ENCODE measurements around the gene TTLL4. TPM values are rescaled to one million over a fixed set of nuclear protein-coding genes. Genes with fewer than 3 reads are reported as not detected.

The TTLL4 gene
- total and polyA plus RNA-seq, 2 experiments from 2014 or later = 53.5 to 77.8 TPM

GRCh38 chr2:218727502-218728165, 17.0 kb downstream of the TTLL4 start:
- Histone ChIP-seq H3K79me2 (replicated peaks; ENCODE audit: insufficient read depth) (peaks cover 84% of the 10 kb centered on the region), H2AFZ (no peak overlapping the region), H4K20me1 (replicated peaks; ENCODE audit: insufficient read depth) (peaks cover 16% of the 10 kb centered on the region), H3K36me3 (ENCODE audit: insufficient read depth) (peaks cover 12% of the 10 kb centered on the region), H3K4me1 (ENCODE audit: insufficient read depth) (peaks cover 14% of the 10 kb centered on the region), H3K4me2 (no peak overlapping the region), H3F3A (replicated peaks; ENCODE audit: low read depth) (no peaks in the 10 kb centered on the region), H3K4me3 (no peak overlapping the region), H3K9me2 (ENCODE audit: insufficient read depth) (no peaks in the 10 kb centered on the region), H3K27me3 (ENCODE audit: insufficient read depth) (no peaks in the 10 kb centered on the region), H3K27ac (ENCODE audit: low read depth) (no peak overlapping the region)
- no peak overlapping the region for H3K27ac Mint-ChIP-seq
- peaks cover 57% of the 10 kb centered on the region for H3K36me3 Mint-ChIP-seq (ENCODE audit: low read depth)
- ATAC-seq (no peak), DNase-seq (ENCODE audit: low spot score) (peak; percentile 66)
- peaks cover 2% of the 10 kb centered on the region for H3K27me3 Mint-ChIP-seq (ENCODE audit: insufficient read depth, low read depth, poor library complexity)
- no peak for TF ChIP-seq NANOG (IDR thresholded peaks at IDR 0.05; ENCODE audit: borderline replicate concordance)
- TF ChIP-seq EZH2phosphoT487 (IDR thresholded peaks at IDR 0.05; ENCODE audit: unreplicated experiment) = no peak
- TF ChIP-seq ZNF462 (CRISPR knock-in tag; IDR thresholded peaks at IDR 0.05) = no peak
- no peak for TF ChIP-seq REST (IDR thresholded peaks at IDR 0.05; ENCODE audit: unreplicated experiment)
- peak; percentile 65 to 71 for TF ChIP-seq CTCF (conservative IDR thresholded peaks at IDR 0.05; ENCODE audit: low read depth in 2 of 2)
- H3K9me3 Mint-ChIP-seq = peaks cover 34% of the 10 kb centered on the region
- H3K4me1 Mint-ChIP-seq = peaks cover 22% of the 10 kb centered on the region
- H3K4me3 Mint-ChIP-seq = no peak overlapping the region

All from GM23338 (cell line).